HPDE6-E6E7 (cell line): Measurements from ENCODE around the gene R3HDM2.

Experiments
- DNase-seq: peaks from one replicate; pipeline ENCODE4 v3.0.0; 2011; ENCODE audit warnings: missing footprints; ENCODE audit errors: extremely low spot score

The R3HDM2 gene

DNA sequence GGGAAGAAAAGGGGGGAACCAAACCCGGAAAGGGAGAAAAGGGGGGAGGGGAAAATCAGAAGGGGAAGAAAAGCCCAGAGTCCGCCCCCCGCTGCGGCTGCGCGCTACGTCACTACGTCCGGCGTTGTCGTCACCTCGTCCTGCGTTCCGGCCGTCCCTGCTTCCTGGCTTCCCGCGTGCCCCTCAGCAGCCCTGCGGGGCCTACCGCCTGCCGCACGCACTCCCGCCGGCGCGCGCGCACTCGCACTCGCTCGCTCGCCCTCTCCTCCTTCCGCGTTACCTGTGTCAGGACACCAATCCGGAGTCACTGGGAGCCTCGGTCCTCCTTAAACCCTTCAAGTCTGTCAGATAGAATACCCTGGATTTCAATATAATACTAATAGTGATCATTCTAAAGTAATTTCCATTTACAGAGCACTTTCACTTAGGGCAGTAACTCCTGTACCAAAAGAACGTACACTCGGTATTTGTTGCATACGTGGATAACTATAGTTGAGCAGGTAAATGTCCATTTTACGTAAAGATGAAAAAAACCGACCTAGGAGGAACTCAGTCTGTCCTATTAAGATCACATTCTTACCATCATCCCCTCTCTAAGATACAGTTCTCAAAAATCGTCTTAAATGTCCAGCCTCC is at the start of gene R3HDM2:
Gene R3HDM2 (minus strand): TSS at position 113 of the 636 bp plus-strand sequence. CDS start 120,615 bp downstream, outside the sequence.
- DNase-seq: peak; percentile 97

GRCh38 chr12:57479376-57480115 is 48.7 kb upstream of the R3HDM2 start, which contains the start of gene ARHGAP9:
ARHGAP9 (minus strand) TSS chr12:57479866; CDS start chr12:57479406, 460 bp downstream.
- DNase-seq: no peak

GRCh38 chr12:57479043-57479375 is 48.2 kb upstream of the R3HDM2 start:
- no peak for DNase-seq

DNA sequence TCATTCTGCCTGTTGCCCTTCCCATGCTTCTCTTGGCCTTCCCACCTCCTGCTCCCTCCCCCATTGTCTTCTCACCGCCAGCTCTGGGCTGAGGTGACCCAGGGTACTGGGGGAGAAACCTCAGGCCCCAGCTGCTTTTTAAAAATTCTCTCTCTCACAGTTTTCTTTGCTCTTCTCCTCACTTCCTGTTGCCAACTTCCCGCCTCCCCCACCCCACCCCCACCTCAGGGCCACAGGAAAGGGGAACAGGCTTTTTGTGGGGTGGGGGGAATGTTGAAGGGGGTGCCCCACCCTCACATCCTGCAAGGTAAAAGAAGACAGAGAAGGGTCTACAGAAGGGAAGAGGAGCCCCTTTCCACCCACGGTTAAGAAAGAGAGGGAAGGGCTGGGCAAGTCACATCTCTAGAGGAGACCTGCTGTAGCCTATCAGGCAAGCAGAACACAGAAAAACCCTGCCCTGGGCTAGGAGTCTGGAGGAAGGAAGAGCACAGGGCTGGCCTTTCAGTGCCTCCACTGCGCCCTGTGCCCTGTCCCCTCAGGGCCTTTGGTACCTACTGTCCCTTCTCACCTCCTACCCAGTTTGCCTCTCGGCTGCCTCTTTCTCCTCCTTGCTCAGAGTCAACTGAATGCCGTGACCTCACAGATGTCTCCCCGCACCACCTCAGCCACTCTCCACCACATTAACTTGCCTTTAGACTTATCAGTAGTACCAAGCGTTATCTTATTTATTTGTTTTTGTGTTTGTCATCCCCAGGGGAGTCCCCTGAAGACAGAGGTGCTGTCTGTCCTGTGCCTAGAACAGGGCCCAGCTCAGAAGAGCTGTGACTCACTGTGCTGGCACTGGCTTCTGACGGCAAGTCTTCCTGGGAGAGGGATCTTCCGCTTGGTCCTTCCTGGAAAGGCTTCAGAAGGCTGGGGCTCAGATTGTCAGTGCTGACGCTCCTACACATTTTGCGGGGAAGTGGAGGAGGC is 47.2 kb upstream of the R3HDM2 start:
- DNase-seq: no peak

- DNase-seq: no peak
Observed at GRCh38 chr12:57476993-57477709, 46.3 kb upstream of the R3HDM2 start.

DNA sequence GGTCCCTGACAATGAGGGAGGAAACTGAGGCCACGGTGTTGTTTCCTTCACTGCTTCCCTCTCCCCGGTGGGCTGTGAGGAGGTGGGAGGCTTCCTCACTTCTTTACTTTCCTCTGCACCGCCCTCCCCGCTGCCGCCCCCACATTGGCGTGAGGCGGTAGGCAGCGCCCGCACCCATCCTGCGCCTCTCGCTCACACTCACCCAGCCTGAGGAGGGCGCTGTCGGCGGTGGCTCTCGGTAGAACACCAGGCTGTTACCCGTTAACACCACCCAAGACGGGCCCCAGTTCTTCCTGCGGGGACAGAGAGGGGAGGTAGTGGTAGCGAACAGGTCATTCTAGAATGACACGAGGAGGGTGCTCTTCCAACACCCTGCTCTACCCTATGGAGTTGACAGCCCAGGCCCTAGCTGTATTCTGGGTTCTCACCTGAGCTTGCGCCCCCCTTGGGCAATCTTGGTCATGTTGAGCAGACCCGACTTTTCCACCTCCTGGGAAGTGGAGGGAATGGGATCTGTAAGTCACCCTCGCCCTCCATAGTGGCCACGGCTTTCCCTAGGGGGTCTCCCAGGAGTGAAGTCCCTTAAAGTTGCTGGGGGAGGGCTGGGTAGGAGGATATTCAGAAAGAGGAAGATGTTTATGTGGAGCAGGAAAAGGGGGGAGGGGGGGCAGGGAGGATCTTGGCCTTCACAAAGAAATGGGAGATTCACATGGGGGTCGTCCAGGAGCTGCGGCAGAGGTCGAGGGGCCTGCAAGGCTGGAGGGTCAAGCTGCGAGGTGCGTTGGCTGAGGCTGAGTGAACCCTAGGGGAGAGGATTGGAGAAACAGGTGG is 45.5 kb upstream of the R3HDM2 start:
- DNase-seq: no peak

- DNase-seq: no peak
Observed at GRCh38 chr12:57475271-57476161, 44.7 kb upstream of the R3HDM2 start.

DNA sequence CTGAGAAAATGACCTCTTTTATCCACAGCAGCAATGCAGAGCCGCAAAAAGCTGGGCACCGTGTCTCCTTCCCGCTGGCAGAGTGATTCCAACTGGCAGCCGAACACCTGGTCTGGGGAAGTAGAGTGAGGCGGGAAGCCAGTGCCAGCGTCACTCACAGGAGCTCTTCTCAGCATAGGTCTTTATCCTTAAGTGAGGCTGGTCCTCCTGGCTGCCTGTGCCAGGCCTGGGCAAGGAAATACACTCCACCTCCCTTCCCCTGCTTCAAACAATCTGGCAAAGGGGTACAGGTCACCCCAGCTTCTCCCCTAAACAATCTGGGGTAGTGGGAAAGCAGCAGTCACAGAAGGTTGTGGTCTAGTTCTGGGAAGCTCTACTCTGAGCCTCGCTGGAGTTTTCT is 44.0 kb upstream of the R3HDM2 start:
- no peak for DNase-seq

- DNase-seq: no peak
Observed at GRCh38 chr12:57474430-57474829, 43.6 kb upstream of the R3HDM2 start.

DNA sequence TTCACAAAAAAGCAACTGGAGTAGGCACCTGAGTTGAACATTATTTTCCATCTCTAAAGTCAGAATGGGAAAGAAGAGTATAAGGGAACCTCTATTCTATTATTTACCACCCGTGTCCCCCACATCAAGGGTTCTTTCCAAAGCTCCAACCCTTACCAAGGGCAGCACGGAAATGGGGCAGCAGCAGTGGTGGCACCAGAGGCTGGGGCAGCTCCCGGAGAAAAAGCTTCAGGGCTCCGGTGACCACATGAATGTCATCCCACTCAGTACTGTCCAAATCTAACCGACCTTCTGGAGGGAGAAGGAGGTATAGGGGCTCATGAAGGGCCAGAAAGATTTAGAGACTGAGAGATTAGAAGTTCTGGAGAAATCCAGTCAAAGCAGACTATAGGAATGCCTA is 43.0 kb upstream of the R3HDM2 start:
- no peak for DNase-seq

DNA sequence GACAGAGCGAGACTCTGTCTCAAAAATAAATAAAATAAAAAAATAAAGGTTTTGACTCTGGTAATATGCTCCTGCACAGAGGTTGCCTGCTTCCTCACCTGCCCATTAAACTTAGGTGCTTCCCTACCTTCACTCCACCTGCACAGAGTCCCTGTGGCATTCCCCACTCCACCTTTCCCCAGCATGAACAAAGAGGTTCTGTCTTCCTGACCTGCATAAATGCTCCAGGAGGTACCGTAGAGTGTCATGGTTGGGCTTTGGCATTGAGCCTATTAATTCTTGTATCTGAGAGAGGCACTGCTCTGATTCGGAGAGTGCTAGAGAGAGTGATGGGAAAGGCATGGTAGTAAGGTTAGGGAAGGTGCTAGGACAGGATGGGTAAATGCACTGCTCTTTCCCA is 42.5 kb upstream of the R3HDM2 start:
- DNase-seq: no peak

DNA sequence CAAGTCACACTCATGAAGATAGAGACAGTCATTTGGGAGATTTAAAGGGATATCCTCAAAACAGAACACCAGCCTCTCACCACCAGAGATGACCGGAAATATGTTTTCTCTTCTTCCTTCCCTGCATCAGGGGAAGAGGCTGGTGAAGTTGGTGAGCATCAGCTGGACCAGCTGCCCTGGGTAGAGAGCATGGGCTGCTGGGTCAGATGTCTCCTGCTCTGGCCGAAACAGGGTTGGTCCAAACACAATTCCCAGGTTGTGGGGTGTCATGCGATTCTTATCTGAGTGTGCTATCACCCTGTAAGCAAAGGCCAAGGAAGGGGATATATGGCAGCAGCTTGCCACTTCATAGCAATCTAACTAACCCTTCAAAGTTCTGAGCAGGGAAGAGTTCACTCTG is 41.5 kb upstream of the R3HDM2 start:
- no peak for DNase-seq

DNA sequence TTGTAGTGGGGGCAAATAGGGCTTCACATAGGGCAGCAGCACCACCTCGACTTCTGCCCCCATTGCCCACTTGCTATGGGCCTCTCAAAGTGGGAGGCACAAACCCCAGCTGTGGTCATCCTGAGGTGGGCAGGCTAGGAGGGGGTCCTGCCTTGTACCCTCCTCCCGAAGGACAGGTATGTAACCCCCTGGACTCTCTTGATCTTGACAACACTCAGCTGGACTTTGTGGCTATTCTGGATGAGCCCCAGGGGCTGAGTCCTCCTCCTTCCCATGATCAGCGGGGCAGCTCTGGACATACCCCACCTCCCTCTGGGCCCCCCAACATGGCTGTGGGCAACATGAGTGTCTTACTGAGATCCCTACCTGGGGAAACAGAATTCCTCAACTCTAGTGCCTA is 40.8 kb upstream of the R3HDM2 start:
- no peak for DNase-seq

DNA sequence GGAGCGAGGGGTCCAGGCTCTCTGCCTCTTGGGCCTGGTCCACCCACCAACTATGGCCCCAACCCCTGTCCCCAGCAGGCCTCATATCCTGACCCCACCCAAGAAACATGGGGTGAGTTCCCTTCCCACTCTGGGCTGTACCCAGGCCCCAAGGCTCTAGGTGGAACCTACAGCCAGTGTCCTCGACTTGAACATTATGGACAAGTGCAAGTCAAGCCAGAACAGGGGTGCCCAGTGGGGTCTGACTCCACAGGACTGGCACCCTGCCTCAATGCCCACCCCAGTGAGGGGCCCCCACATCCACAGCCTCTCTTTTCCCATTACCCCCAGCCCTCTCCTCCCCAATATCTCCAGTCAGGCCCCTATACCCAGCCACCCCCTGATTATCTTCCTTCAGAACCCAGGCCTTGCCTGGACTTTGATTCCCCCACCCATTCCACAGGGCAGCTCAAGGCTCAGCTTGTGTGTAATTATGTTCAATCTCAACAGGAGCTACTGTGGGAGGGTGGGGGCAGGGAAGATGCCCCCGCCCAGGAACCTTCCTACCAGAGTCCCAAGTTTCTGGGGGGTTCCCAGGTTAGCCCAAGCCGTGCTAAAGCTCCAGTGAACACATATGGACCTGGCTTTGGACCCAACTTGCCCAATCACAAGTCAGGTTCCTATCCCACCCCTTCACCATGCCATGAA is 40.3 kb upstream of the R3HDM2 start:
- DNase-seq: no peak

DNA sequence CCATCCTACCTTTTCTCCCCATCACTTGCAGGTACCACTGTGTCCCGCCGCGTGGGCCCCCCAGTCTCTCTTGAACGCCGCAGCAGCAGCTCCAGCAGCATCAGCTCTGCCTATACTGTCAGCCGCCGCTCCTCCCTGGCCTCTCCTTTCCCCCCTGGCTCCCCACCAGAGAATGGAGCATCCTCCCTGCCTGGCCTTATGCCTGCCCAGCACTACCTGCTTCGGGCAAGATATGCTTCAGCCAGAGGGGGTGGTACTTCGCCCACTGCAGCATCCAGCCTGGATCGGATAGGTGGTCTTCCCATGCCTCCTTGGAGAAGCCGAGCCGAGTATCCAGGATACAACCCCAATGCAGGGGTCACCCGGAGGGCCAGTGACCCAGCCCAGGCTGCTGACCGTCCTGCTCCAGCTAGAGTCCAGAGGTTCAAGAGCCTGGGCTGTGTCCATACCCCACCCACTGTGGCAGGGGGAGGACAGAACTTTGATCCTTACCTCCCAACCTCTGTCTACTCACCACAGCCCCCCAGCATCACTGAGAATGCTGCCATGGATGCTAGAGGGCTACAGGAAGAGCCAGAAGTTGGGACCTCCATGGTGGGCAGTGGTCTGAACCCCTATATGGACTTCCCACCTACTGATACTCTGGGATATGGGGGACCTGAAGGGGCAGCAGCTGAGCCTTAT is 39.6 kb upstream of the R3HDM2 start:
- DNase-seq: no peak

- DNase-seq: no peak
Observed at GRCh38 chr12:57469296-57470164, 38.7 kb upstream of the R3HDM2 start.

- DNase-seq: no peak
Observed at GRCh38 chr12:57467915-57468314, 37.1 kb upstream of the R3HDM2 start.
